ENCODE results near the gene MAP1S.

The MAP1S gene

DNA sequence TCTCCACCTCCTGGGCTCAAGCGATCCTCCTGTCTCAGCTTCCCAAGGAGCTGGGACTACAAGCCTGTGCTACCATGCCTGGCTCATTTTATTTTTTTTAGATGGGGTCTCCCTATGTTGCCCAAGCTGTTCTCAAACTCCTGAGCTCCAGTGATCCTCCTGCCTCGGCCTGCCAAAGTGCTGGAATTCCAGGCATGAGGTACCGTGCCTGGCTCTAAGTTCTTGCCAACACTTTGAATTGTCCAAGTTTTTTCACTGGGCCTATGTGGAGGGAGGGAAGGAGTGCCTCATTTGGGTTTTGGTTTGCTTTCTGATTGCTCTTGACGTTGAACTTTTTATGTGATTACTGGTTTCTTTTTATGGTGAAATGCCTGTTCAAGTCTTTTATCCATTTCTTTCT, 26.7 kb upstream of the MAP1S start:
- DNase-seq (ENCODE audit: low read depth in 2 of 2): no peak

DNA sequence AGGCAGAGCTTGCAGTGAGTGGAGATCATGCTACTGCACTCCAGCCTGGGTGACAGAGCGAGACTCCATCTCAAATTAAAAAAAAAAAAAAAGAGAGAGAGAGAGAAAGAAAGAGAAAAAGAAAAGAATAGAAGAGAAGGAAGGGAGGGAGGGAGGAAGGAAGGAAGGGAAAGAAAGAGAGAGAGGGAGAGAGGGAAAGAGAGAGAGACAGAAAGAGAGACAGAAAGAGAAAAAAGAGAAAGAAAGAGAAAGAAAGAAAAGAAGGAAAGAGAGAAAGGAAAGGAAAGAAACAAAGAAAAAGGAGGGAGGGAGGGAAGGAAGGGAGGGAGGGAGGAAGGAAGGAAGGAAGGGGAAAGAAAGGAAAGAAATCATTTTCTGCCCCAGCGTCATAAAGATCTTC, 24.1 kb upstream of the MAP1S start:
- no peak for DNase-seq (ENCODE audit: low read depth in 2 of 2)

DNA sequence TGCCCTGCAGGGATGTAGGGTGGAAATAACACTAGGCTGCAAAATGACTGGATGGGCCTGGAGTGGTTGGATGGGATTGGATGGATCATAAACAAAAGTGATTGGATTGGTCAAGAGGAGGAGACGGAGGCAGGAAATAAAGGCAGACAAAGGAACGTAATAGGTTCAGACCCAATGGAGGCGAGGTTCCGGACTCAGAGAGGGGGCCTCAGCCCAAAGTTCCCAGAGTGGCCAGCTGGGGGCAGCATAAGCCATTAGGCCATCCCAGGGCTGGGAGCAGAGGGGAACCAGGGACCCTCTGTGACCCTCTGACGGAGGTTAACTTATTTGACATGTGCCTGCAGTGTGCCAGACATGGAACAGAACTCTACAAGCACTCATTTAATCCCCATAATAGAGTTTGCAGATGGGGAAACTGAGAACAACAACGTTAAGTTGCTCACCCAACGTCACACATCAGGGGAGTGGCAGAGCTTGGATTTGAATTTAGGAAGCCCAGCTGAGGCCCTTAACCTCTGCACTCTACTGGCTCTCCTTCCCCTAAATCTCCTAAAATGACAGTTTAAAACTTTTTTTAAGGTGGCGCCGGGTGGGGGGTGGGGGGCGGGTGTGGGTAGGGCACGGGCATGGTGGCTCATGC, 15.3 kb upstream of the MAP1S start:
- DNase-seq (ENCODE audit: low read depth in 2 of 2): peak; percentile 41 to 61

DNA sequence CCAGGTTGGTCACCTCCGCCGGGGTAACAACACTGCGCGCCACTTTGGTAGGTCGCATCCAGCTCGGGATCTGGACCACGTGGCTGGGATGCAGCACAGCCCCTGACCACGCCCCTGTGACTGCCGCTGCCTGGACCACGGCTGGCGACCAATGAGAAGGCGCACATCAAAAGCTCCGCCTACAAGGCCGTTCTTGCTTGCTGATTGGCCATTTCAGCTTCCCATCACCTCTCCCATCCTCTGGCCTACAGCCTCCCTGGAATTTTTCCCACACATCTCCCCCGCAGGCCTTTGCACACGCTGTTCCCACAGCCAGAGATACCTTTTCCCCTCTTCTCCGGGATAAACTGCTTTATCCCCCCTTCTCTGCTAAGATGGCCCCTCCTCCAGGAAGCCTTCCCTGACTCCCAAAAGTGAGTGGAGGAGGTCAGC, 12.5 kb upstream of the MAP1S start:
- DNase-seq (ENCODE audit: low read depth in 2 of 2): no peak

DNA sequence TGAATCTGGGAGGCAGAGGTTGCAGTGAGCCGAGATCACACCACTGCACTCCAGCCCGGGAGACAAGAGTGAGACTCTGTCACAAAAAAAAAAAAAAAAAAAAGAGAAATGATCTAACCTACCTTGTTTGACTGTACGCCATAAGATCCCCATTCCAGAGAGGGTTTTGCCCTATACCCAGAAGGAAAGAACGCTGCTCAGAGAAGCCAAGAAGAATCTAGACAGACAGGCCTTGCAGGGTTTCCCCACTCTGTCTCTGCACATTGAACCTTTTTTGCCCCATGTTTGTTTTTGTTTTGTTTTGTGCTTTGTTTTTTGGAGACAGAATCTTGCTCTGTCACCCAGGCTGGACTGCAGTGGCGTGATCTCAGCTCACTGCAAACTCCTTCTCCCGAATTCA, 7.4 kb upstream of the MAP1S start:
- DNase-seq (ENCODE audit: low read depth in 2 of 2): no peak

DNA sequence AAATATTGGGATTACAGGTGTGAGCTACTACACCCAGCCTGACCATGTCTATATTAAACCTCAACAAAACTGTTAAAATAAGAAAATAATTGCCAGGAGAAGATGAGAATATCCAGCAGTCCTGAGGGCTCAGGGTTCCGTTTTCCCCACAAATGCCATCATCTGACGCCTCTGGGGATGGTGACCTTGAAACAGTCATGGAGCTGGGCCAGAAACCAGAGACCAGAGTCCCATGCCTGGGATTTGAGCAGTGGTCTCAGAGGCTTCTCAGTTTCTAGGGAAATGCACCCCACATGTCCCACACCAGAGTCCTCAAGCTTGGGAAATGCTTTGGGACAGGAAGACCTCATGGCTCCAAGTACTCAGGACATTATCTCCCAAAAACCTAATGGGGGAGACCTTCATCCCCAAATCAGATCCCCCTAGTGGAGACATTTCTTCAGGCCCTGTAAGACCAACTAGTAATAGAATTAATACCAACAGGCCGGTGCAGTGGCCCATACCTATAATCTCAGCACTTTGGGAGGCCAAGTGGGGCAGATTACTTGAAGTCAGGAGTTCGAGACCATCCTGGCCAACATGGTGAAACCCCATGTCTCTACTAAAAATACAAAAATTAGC, 2.9 kb upstream of the MAP1S start:
- DNase-seq (ENCODE audit: low read depth in 2 of 2): no peak

DNA sequence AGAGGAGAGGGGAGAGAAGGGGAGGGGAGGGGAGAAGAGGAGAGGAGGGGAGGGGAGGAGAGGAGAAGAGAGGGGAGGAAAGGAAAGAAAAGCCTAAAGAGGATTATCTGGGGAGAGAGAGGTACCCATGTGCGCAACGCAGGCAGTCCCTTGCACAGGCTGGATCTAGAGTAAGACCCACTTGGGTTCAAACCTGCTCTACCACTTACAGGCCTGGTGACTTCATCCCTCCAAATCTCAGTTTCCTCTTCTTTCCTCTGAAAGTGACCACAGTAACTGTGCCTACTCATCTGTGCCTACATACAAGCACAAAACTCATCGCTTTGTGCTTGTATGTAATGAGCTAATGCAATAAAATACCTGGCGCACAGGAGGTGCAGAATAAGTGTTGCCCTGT, 732 bp upstream of the MAP1S start:
- DNase-seq (ENCODE audit: low read depth in 2 of 2): no peak

DNA sequence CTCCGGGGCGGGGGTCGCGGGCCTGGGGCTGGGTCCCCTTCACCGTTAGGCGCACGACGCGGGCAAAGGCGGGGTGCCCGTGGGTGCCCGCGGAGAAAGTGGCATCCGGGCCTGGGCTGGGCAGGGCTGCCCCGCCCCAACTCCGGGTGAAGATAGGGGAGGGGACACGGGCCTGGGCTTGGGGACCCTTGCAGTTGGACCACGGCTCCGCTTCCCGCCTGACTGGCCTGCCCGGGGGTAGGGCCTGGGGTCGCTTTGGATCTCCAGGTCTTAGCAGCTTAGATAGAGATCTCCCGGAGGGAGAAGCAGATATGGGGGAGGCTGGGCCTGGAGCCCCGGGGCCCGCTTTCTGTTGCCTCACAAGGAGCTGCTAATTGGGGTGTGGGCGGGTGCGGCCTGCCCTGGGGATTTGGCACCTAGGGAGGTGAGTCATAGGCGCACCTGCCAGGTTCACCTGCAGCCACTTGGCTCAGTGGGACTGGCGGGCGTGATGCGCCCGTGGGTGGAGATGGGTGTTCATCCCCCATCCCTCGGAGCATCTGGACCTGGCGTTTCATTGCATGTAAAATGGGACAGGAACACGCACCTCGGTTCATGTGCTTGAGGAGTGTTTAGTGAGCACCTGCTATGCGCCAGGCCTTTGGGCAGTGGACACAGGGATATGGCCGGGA, 585 bp downstream of the MAP1S start:
- DNase-seq (ENCODE audit: low read depth in 2 of 2): no peak

DNA sequence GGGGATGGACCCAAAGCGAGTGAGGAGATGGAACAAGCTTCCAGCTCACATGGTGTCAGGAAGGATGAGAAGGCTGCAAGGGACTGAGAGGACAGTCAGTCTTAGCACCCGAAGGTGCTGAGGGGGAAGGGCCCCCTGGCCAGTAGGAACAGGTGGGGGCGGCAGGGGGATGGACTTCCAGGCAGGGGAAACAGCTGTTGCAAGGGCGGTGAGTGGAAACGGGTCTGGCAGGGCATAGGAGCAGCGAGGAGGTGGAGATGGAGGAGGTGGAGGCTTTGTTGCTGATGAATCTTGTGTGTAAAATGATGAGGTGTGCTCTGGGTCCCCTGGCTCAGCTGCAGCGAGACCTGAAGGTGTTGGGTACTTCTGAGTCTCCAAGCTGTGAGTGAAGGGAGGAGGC, 1.2 kb downstream of the MAP1S start:
- DNase-seq (ENCODE audit: low read depth in 2 of 2): no peak

DNA sequence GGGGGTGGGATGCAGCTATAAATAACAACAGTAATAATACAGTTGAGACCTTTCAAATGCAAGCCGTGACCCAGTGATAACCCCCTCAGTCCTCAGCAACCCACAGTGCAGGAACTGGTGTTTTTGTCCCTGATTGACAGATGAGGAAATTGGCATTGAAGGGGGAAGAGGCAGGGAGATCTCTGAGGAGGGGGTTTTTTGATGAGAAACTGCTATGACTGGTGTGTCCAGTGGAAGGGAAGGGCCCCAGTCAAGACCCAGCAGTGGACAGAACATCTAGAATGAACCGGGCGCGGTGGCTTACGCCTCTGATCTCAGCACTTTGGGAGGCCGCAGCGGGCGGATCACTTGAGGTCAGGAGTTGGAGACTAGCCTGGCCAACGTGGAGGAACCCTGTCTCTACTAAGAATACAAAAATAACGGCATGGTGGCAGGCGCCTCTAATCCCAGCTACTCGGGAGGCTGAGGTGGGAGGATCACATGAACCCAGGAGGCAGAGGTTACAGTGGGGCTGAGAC, 1.9 kb downstream of the MAP1S start:
- DNase-seq (ENCODE audit: low read depth in 2 of 2): no peak

DNA sequence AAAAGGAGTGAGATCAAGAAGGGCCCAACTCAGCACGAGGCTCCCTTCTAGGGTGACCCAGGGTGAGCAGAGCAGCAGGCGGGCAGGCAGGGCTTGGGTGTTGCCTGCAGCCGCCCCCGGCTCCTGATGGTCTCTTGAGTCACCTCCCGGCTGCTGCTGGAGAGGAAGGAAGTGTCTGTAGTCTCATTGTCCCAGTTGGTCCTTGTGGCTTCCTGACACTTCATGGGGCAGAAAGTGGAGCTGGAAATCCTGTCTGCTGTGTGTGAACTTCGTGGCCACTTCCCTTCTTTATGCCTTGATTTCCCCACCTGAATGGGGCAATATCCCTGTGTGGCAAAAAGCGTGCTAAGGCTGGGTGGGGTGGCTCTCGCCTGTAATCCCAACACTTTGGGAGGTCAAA, 2.5 kb downstream of the MAP1S start:
- DNase-seq (ENCODE audit: low read depth in 2 of 2): no peak

DNA sequence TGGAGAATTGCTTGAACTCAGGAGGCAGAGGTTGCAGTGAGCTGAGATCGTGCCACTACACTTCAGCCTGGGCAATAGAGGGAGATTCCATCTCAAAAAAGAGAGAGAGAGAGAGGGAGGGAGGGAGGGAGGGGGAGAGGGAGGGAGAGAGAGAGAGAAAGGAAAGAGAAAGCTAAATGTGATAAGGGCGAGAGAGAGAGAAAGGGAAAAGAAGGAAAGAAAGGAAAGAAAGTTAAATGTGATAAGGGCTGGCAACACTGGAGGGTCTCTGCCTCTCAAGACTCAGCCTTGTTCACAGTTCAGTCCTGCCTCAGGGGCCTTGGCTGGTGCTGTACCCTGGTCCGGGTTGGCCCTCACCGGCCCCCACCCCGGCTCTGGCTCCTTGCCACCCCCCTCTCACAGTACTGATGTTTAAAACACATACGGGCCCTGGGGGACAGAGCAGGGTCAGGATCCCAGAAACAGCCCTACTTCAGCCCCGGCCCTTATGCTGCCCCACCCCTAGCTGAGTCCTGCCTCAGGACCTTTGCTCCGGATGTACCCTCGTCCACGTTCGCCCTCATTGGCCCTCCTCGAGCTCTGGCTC, 3.5 kb downstream of the MAP1S start:
- no peak for DNase-seq (ENCODE audit: low read depth in 2 of 2)

DNA sequence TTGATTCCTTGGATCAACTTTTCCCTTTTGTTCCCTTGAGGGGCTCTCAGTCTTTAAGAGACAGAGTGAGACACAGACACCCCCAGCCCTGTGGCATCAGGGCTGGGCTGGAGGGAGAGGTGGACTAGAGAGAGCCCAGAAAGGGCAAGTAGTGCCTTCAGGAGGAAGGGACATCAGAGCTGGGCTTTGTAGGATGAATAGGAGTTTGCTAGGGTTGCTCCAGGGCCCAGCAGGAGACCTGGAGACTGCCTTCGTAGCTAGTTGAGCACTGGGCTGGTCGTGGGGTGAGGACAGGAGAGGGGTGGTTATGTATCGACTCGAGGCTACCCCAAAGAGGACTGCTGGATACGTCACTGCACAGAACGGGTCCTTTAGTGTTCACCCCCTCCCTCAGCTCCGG, 5.4 kb downstream of the MAP1S start:
- DNase-seq (ENCODE audit: low read depth in 2 of 2): no peak

DNA sequence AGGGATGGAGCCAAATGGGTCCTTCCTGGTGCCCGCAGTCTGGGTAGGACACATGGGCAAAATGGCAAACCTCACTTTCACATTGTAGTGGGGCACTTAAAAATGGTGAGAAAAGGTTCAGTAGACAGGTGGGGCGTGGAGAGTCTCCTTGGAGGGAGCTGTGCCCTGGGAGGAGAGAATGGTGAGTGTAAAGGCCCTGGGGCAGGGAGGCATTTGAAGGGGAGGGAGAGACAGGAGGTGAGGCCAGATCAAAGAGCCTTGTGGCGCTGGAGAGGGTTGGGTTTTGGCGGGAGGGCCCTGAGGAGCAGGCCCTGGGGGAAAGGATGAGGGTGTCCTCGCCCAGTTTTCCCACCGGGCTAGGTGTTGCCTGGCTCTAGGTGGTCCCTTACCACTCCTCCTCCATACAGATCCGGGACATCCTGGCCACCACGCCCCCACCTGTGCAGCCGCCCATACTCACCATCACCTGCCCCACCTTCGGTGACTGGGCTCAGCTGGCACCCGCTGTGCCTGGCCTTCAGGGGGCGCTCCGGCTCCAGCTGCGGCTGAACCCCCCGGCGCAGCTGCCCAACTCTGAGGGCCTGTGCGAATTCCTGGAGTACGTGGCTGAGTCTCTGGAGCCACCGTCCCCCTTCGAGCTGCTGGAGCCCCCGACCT, 6.3 kb downstream of the MAP1S start:
- DNase-seq (ENCODE audit: low read depth in 2 of 2): no peak

DNA sequence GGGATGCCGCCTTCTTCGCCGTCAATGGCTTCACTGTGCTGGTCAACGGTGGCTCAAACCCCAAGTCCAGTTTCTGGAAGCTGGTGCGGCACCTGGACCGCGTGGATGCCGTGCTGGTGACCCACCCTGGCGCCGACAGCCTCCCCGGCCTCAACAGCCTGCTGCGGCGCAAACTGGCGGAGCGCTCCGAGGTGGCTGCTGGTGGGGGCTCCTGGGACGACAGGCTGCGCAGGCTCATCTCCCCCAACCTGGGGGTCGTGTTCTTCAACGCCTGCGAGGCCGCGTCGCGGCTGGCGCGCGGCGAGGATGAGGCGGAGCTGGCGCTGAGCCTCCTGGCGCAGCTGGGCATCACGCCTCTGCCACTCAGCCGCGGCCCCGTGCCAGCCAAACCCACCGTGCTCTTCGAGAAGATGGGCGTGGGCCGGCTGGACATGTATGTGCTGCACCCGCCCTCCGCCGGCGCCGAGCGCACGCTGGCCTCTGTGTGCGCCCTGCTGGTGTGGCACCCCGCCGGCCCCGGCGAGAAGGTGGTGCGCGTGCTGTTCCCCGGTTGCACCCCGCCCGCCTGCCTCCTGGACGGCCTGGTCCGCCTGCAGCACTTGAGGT, 7.0 kb downstream of the MAP1S start:
- DNase-seq (ENCODE audit: low read depth in 2 of 2): no peak

DNA sequence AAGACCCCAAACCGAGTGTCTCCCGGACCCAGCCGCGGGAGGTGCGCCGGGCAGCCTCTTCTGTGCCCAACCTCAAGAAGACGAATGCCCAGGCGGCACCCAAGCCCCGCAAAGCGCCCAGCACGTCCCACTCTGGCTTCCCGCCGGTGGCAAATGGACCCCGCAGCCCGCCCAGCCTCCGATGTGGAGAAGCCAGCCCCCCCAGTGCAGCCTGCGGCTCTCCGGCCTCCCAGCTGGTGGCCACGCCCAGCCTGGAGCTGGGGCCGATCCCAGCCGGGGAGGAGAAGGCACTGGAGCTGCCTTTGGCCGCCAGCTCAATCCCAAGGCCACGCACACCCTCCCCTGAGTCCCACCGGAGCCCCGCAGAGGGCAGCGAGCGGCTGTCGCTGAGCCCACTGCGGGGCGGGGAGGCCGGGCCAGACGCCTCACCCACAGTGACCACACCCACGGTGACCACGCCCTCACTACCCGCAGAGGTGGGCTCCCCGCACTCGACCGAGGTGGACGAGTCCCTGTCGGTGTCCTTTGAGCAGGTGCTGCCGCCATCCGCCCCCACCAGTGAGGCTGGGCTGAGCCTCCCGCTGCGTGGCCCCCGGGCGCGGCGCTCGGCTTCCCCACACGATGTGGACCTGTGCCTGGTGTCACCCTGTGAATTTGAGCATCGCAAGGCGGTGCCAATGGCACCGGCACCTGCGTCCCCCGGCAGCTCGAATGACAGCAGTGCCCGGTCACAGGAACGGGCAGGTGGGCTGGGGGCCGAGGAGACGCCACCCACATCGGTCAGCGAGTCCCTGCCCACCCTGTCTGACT, 7.9 kb downstream of the MAP1S start:
- DNase-seq (ENCODE audit: low read depth in 2 of 2): no peak

DNA sequence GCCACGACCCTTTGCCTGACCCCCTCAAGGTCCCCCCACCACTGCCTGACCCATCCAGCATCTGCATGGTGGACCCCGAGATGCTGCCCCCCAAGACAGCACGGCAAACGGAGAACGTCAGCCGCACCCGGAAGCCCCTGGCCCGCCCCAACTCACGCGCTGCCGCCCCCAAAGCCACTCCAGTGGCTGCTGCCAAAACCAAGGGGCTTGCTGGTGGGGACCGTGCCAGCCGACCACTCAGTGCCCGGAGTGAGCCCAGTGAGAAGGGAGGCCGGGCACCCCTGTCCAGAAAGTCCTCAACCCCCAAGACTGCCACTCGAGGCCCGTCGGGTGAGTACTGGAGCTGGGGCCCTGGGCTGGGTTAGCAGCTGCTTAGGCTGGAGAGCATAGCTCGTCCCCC, 8.6 kb downstream of the MAP1S start:
- no peak for DNase-seq (ENCODE audit: low read depth in 2 of 2)

DNA sequence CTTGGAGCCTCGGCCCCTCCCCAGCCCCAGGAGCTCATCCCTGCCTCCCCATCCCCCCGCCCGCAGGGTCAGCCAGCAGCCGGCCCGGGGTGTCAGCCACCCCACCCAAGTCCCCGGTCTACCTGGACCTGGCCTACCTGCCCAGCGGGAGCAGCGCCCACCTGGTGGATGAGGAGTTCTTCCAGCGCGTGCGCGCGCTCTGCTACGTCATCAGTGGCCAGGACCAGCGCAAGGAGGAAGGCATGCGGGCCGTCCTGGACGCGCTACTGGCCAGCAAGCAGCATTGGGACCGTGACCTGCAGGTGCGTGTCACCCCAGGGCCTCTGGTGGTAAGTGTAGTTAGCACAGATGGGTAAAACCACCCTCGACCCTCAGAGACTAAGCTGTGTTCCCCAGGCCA, 13.8 kb downstream of the MAP1S start:
- no peak for DNase-seq (ENCODE audit: low read depth in 2 of 2)

DNA sequence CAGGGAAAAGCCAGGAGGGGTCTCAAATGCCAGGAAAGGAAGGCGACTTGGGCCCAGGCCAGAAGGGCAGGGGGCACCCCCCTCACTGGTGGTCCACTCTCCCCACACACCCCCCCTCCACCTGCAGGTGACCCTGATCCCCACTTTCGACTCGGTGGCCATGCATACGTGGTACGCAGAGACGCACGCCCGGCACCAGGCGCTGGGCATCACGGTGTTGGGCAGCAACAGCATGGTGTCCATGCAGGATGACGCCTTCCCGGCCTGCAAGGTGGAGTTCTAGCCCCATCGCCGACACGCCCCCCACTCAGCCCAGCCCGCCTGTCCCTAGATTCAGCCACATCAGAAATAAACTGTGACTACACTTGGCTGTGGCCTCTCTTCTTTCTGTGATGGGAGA, 14.9 kb downstream of the MAP1S start:
- no peak for DNase-seq (ENCODE audit: low read depth in 2 of 2)

DNA sequence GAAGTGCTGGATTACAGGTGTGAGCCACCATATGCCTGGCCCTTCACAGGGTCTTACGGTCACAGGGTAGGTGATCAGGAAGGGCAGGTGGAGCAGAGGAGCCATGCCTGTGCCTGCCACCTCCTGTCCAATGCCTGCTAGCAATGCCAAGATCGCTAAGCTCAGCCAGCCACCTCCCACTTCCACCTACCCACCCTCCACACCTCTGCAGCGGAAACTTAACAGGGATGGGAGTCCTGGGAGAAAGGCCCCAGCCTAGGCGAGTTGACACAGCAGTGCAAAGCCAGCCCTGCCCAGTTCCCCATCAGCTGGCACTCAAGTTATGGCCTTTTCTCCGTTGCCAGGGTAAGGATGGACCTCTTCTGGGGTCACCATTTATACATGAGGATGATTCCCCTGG, 16.1 kb downstream of the MAP1S start:
- no peak for DNase-seq (ENCODE audit: low read depth in 2 of 2)

DNA sequence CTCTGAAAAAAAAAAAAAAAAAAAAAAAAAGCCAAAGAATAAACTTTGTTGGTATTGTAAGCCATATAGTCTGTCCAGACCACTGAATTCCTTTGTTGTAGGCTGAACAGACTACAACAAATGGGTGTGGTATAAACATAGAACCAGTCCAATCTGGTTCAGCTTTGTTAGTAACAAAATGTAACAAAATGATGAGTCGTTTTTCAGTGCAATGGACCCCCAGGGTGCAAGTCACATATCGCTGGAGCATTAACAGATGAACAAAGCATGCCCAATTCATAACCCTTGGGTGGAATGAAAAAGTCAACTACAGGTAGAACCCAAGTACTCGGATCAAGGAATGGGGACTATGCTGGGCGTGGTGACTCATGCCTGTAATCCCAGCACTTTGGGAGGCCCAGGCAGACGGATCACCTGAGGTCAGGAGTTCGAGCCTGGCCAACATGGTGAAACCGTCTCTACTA, 18.4 kb downstream of the MAP1S start:
- DNase-seq (ENCODE audit: low read depth in 2 of 2): no peak

Data from stimulated activated CD8-positive, alpha-beta memory T cell treated with anti-CD3 and anti-CD28 coated beads, Interleukin-7, amount 100 ng/mL, for 1 hour (primary cell).